Umbilical cord (tissue), 2 donors: ENCODE measurements around the gene WFDC12. TPM values are rescaled to one million over a fixed set of nuclear protein-coding genes. Genes with fewer than 3 reads are reported as not detected.

Experiments used
- DNase-seq: peaks from one replicate; pipeline ENCODE4 v3.0.0-alpha.2; 2015; ENCODE audit warnings: low spot score
- total RNA-seq: library from RNA; depleted of rRNA; stranded (reverse); fragments of >200 nt; gene quantifications from one replicate; pipeline ENCODE4 v1.2.3, GENCODE V29; 2014; ENCODE audit warnings: low replicate concordance; ENCODE audit not compliant: insufficient read depth

The WFDC12 gene
- total RNA-seq, 1 donor from 2014 or later = not detected

DNA sequence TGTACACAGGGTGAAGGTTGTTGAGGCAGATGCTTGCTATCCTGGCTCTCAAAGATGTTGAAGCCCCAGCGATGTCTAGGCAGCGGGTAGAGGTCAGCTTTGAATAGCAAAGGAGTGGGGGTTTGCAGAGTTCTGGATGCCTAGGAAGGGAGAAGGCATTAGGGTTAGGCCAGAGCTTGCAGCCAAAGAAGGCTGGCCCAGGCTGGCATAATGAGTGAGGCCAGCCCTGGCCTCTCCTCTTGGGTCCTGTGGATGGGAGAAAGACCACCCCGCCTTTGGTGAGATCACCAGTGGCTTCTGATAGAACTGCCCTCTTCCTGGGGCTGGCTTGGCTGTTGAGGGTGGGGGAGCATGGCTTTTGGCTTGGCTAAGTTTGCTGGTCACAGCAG is 8.9 kb downstream of the WFDC12 start:
- DNase-seq = no peak

- DNase-seq = peak; percentile 64
Observed at GRCh38 chr20:45114465-45115385, 9.5 kb downstream of the WFDC12 start, which contains the start of gene WFDC5. WFDC5 (minus strand) TSS chr20:45115174; CDS start chr20:45115083, 91 bp downstream.

DNA sequence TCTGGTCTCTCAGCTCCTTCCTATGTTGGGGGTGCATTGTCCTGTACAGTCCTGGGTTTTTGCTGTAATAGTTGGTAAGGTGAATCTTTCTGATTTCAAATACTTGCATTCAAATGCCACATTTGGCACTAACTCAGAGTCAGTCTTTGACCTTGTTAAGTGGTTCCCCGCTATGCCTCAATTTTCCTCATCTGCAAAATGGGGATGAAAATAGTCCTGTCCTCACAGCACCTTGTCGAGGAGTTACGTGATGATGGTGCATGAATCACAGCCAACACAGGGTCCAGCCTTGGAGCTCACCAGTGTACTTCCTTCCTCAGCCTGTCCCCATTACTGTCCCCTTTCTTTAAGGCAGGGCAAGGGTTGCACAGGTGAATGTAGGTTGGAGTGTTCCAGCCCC is 10.4 kb downstream of the WFDC12 start:
- no peak for DNase-seq

DNA sequence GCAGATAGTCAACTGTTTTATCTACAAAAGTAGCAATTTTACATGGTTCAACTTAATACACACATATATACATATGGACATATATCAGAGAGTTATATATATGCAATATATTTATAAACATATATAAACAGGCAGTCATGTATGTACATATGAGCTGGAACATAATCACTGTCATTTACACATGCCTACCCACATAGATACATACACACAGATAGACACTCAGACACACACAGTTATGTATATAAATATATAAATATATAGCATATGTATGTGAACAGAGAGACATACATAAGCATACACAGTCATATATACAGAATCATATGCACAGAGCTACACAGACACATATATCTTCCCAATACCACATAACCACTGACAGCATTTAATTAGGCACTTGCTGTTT is 11.5 kb downstream of the WFDC12 start:
- no peak for DNase-seq

- no peak for DNase-seq
Observed at GRCh38 chr20:45111799-45112471, 12.3 kb downstream of the WFDC12 start.

DNA sequence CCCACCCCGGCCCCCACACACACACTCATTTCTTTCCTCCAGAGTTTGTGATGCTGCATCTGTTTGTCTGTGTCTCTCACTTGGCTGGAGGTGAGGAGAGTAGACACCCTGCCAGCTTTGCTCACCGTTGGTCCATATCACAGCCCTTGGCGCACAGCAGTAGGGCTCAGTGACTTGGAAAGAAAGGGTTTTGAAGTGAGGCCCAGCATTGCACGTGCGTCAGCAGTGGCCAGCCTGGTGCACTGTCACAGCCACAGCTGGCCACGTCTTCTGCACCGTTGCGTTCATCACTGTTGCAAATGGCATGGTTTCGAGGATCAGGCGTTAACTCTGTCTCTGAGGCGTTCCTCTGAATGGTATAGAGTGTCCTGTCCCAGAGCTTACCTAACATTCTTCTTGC is 13.0 kb downstream of the WFDC12 start:
- no peak for DNase-seq

DNA sequence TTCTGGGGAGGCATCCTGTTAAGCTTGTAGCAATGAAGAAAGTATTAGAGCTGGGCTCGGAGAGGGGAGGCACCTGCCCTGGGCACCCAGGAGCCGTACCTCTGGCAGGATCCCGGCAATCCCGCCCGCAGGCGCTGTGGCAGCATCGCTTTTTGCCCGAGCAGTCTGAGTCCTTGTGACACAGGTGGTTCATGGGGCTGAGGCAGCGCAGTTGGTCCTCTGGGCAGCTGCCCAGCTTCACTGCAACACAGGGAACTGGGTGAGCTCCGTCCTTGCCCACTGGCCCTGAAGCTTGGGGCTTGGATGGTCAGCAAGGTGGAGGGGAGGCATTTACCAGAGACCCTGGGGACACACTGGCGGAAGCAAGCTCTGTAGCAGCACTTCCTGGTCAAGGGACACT is 14.0 kb downstream of the WFDC12 start:
- no peak for DNase-seq

DNA sequence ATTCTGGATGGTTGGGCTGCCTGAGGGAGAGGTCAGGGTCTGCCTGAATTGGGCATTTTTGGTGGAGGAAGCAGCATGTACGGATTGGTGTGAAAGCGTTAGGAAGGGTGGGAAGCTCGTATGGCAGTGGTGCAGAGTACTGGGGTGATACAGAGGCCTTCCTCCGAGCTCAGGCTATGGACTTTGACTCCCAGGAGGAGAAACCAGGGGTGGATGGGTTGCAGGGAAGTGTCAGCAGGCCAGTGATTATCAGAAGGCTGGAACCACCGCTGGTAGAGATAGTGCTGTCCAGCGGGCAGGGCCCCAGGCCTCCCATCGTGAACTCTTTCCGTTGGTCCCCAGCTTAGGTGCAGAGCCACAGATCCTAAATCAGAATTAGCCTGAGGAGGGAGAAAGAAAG is 14.6 kb downstream of the WFDC12 start:
- no peak for DNase-seq

- DNase-seq = no peak
Observed at GRCh38 chr20:45105317-45105716, 18.9 kb downstream of the WFDC12 start.

DNA sequence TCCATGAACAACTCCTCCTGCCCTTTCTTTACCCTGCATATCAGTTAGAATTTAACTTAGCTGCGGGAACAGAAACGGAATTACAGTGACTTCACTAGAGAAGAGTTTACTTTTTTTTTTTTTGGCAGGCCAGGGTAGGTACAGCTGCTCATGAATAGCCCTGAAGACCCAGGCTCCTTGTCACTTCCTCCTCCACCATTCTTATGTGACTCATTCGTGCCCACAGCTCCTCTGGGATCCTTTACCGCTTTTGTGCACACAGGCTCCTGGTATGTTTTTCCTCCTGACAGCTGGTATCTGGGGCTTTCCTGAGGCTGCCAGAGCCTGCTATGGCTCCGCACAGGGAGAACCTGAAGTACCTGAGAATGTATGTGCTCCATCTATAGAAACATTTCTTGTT is 19.5 kb downstream of the WFDC12 start:
- DNase-seq = no peak

- no peak for DNase-seq
Observed at GRCh38 chr20:45103072-45103471, 21.2 kb downstream of the WFDC12 start.

GRCh38 chr20:45101333-45101850 is 22.9 kb downstream of the WFDC12 start:
- DNase-seq = no peak

GRCh38 chr20:45100563-45101245 is 23.6 kb downstream of the WFDC12 start, which contains the start of gene KCNS1:
KCNS1 (minus strand) TSS chr20:45101127; CDS start chr20:45099236, 1,891 bp downstream.
- no peak for DNase-seq

DNA sequence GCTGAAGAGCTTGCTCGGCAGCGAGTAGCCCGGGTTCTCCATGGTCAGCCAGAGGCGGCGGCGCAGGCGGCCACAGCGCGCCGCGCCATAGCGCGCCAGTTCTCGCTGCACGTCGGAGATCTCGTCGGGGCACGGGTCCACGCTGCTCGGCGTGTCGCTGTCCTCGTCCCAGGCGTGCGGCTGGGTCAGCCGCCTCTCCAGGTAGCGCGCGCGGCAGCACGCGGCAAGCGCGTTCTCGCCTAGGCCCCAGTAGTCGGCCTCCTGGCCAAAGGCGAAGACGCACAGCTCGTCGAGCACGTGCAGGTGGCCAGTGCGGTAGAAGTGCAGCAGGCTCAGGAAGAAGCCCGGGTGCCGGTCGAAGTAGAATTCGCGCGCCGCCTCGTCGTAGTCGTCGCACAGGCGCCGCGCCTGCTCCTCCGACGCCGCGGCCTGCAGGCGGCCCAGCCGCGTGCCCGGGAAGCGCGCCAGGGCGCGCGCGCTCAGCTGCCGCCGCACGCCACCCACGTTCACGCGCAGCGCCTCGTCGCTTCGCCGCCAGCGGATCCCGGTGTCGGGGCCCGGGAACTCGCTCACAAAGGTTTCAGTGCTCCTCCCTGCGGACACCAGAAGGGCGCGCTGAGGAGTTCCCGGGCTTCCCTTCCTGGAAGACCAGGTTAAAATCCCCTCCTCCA is 26.0 kb downstream of the WFDC12 start:
- no peak for DNase-seq

DNA sequence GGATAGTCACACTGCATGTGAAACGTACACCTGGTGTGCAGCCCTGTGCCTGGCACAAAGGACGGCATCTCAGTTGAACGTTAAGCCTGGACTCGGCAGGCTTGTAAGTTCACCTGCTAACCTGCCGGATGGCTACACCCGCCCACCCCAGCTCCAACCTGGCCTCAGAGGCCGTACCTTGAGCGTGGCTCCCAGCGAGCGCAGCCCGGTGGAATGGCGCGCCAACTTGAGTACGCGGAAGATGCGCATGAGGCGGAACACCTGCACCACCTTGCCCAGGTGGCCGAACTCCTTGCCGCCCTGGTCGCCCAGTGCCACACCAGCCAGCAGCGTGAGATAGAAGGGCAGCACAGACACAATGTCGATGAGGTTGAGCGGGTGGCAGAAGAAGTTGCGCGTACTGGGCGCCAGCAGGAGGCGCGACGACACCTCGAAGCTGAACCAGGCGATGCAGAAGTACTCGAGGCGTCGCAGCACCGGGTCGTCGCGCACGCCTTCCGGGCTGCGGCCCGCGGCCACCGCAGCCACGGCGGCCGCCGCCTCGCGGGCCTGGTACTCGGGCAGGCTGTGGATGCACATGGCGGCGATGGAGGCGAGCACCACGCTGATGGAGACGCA is 26.7 kb downstream of the WFDC12 start:
- peak; percentile 22 for DNase-seq

DNA sequence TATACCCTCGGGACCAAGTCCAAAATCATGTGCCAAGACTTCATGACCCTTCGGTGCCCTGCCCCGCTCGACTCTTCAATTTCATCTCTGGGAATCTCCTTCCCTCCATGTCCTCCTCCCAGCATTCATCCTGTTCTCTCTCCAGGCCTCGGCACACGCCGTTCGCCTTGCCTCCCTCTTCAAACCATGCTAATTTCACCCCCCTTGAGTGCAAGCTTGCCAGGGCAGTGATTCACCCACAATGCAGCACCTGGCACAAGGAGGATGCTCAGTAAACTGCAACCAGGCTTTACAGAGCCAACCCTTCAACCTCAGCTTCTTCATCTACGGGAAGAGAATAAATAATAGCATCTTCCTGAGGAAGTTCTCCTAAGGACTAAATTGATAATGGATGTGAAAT is 27.5 kb downstream of the WFDC12 start:
- DNase-seq = no peak

DNA sequence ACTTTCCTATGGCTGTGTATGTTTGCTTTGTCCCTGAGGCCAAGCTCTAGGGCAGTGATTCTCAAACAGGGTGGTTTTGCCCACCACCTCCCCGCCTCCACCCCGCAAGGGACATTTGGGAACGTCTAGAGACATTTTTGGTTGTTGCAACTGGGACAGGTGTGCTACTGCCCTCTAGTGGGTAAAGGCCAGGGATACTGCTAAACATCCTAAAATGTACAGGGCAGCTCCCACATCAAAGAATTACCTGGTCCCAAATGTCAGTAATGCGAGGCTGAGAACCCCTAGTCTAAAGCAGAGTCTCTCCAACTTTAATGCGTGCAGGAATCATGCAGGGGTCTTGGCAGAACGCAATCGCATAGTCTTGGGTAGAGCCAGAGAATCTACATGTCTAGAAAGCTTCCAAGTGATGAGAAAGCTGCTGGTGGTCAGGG is 28.4 kb downstream of the WFDC12 start:
- peak; percentile 41 for DNase-seq

DNA sequence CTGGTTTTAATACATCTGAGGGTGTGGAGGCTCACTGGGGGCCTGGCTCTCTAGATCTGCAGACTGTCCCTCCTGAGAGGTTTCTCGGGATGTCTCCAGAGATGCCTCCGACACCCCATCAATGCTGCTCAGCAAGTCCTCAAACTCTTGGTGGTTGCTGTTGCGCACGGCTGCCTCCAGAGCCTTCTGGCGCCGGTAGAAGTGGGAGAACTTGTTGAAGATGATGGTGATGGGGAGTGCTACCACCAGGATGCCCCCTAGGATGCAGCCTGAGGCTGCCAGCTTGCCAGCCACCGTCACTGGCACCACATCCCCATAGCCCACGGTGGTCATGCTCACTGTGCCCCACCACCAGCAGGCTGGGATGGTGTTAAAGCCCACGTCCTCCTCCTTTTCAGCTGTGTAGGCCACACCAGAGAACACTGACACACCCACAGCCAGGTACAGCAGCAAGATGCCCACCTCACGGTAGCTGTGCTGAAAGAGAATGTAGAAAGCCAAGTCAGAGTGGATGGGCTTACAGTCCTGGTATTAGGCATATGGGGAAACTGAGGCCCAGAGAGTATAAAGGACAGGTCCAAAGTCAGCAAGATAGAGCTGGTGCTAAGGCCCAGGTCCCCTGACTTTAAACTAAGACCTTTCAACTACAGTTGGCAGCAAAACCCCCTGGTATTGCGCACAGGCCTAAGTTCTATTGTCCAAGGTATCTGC is 29.2 kb downstream of the WFDC12 start:
- no peak for DNase-seq

- DNase-seq = no peak
Observed at GRCh38 chr20:45094201-45094600, 30.1 kb downstream of the WFDC12 start.

DNA sequence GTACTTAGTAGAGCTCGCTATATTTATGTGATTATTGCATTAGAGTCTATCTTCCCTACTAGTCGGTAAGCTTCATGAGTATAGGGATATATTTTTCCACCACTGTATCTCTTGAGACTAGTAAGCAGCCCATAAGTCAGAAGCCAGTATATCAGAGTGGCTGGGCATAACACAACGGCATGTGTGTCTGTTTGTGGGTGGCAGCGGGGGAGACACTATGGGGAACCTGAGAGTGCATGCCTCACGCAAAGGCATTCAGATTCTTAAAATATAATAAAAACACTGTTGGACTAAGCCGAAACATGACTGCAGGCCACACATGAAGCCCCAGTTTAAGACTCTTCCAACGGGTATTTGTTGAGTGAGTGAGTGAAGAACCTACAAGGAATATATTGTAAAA is 31.4 kb downstream of the WFDC12 start:
- DNase-seq = no peak
